NCI-H460 (cell line): ENCODE measurements around the gene FRYL. TPM values are rescaled to one million over a fixed set of nuclear protein-coding genes. Genes with fewer than 3 reads are reported as not detected.
A peak's percentile ranks its signal among the peaks of the same experiment; 100 is the strongest.

Experiments used
- DNase-seq: peaks from one replicate; pipeline ENCODE4 v3.0.0-alpha.2; 2016; ENCODE audit warnings: low read depth; ENCODE audit errors: extremely low read depth
- total RNA-seq: library from RNA; depleted of rRNA; stranded (reverse); fragments of >200 nt; shearing (Covaris generic); gene quantifications from 2 replicates; pipeline ENCODE4 v1.2.3, GENCODE V29; 2014

FRYL gene
- total RNA-seq, 1 experiment from 2014 or later, result 31.0 TPM

- DNase-seq, result no peak
Observed at GRCh38 chr4:48634688-48635308, 145.3 kb downstream of the FRYL start.

GRCh38 chr4:48633657-48634056 is 146.4 kb downstream of the FRYL start:
- DNase-seq, result no peak

- no peak for DNase-seq
Observed at GRCh38 chr4:48629458-48629857, 150.6 kb downstream of the FRYL start.

- DNase-seq, result no peak
Observed at GRCh38 chr4:48623182-48623780, 156.8 kb downstream of the FRYL start.

GRCh38 chr4:48620831-48621230 is 159.2 kb downstream of the FRYL start:
- DNase-seq, result no peak

DNA sequence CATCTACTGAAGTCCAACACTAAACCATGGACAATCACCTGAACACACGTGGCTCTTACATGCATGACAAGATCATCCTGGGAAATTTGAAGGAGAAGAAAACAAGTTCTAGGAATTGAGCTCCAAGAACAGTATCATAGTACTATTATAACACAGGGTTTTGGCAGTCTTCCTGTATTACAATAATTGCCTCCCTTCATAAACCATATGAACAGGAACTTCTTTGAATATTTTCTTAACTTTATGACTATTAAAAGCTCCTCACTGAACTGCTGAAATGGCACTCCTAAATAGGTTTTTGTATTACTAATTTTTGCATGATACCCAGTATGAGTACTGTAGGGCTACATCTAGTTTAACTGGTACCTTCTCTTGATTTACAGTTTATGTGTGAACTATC is 160.0 kb downstream of the FRYL start:
- DNase-seq, result no peak

DNA sequence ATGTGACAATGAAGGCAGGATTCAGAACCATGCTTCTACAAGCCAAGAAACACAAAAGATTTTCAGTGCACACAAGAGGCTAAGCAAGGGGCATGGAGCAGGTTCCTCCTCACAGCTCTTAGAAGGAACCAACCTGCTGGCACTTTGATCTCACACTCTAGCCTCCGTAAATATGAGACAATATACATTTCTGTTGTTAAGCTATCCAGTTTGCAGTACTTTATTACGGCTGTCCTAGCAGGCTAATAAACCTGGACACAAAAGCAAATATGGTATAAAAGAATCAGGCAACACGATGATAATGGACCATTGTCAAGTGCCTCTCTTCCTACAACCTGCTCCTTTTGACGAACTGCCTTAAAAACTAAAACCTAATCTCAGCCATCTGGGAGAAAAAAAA is 175.6 kb downstream of the FRYL start:
- no peak for DNase-seq

DNA sequence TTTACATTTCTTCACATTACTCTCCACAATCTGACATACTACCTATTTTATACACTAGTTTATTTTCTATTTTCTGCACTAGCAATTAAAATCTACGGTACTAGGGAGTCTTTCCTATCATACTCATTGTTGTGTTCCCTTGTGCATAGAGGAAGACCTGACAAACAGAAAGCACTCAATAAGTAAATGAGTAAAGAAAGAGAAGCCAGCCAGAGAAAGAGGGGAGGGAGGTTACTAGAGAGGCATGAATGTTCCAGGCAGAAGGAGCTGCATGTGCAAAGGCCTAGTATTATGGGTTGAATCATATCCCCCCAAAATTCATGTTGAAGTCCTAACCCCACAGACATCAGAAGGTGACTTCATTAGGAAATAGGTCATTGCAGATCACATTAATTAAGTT is 176.0 kb downstream of the FRYL start:
- no peak for DNase-seq

GRCh38 chr4:48603366-48604003 is 176.6 kb downstream of the FRYL start:
- no peak for DNase-seq

- no peak for DNase-seq
Observed at GRCh38 chr4:48602763-48603162, 177.3 kb downstream of the FRYL start.

- DNase-seq, result no peak
Observed at GRCh38 chr4:48602222-48602621, 177.9 kb downstream of the FRYL start.

DNA sequence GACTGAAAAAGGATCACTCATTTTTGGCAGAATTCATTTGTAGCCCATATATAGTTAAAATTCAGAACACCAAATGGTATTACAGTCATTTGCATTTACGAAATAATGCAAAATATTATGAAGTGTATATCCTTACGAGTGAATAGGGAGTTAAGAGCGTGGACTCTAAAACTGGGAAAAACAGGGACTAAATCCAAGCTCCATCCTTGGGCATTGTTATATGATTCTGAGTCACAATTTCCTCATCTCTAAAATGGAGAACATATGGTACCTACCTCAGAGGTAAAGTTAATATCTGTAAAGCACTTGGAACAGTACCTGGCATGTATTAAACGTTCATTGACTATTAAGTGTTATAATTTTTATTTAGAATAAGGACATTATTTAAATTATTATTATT is 183.7 kb downstream of the FRYL start:
- DNase-seq, result no peak

- no peak for DNase-seq
Observed at GRCh38 chr4:48594180-48594579, 185.9 kb downstream of the FRYL start.

DNA sequence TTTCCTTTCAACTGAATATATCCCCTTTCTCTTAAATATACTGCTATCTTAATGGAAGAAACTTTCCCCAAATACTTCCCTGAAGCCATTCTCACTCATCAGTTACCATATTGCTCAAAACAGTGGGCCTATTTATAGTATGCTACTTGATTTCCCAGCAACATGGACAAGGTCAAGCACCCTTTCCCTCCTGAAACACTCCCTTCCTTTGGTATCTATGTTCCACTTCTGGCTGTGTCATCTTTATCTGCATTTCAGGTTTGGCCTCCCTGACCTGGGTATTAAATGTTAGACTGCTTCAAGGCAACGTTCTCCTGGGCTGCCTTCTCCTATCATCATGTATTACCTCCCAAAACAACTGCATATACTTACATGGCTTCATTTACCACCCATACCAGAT is 188.7 kb downstream of the FRYL start:
- no peak for DNase-seq

- DNase-seq, result no peak
Observed at GRCh38 chr4:48590884-48591283, 189.2 kb downstream of the FRYL start.

GRCh38 chr4:48589098-48589445 is 191.0 kb downstream of the FRYL start:
- DNase-seq, result no peak

GRCh38 chr4:48588230-48589097 is 191.6 kb downstream of the FRYL start:
- no peak for DNase-seq

DNA sequence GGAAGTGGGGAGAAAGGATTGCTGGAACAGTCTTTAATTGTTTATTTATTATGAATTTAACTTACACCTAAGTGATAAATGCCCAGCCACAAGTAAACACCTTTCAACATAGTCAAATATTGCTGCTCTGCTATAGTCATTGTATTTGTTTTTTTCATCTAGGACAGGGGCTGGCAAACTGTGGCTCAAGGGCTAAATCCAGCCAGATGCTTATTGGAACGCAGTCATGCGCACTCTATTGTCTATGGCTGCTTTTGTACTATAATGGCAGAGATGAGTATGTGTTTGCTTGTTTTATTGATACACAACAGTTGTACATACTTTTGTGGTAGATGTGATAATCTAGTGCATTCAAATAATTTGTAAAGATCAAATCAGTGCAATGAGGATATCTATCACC is 194.7 kb downstream of the FRYL start:
- no peak for DNase-seq

DNA sequence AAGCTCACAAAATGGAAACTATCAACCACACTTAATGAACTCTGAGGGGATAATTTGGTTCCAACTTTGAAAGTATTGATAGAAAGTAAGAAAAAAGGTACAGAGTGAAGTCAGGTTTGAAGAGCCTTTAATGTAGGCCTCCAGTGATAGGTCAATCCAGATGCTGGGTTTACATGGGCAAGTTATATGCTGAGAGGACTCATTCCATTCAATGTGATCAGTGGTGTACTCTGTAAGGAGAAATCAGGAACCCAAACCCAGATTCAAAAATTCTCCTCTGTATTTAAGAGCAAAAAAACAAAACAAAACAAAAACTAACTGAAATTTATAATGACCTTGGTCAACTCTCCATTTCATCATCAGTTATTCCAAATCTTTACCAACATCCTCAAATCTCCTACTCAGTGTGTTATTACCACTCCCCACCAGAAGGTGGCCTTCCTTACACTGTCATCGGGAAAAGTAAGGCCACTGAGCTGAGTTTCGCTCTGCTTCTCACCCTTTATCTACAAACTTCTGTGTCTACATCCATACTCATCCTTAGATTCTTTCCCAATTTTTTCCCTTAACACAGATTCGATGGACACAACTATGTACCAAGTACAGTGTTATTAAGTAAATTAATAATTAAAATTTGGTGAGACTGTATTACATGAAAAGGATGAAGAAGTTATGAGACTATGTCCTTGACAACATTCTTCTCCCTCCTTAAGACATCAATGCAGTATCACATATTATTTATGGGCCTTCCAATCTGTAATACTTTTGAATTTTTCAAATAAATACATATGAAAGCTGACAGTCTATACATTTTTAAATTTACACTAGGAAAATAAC is 201.7 kb downstream of the FRYL start:
- DNase-seq, result peak; percentile 48

- no peak for DNase-seq
Observed at GRCh38 chr4:48575964-48576363, 204.1 kb downstream of the FRYL start.

DNA sequence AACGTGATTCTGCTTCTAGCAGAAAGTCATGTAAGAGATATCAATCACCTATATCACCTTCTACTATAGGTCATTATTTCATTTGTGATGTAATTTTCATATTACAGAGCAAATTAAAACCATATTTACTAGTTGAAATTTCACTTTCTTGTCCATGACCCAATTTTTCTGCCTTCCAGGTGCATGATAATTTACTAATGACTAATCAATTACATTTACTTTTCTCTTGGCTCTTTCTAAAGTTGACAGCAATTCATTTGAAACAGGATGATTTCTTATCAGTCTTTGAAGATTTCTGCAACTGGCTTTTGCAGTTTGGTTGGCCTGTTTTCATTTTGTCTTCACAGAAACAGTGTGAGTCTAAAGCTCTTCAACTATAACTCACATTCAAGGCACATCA is 208.6 kb downstream of the FRYL start:
- DNase-seq, result no peak
